Endometrial microvascular endothelial cells (primary cell): ENCODE measurements around the gene MS4A8. TPM values are rescaled to one million over a fixed set of nuclear protein-coding genes. Genes with fewer than 3 reads are reported as not detected.
"Not testable (repeated sequence)": the region's sequence is repeated elsewhere in the genome, so short reads cannot be mapped to it uniquely, and the experiment has no call there.

Experiments
- in situ Hi-C: cut with HindIII; loops from 2 replicates; pipeline ENCODE4 v1.10.0; 2017; ENCODE audit warnings: low sequenced_read_pairs, low pct_unique_long_range_greater_than_20kb; ENCODE audit errors: inconsistent ontology term
- total RNA-seq: library from RNA; depleted of rRNA; stranded (reverse); fragments of >200 nt; gene quantifications from one replicate; pipeline ENCODE4 v1.2.3, GENCODE V29; 2015; ENCODE audit errors: inconsistent ontology term

The MS4A8 gene
- total RNA-seq, 1 donor from 2014 or later = not detected

GRCh38 chr11:60759438-60760225 is 60.2 kb downstream of the MS4A8 start:
- in situ Hi-C loops = not testable (repeated sequence)

DNA sequence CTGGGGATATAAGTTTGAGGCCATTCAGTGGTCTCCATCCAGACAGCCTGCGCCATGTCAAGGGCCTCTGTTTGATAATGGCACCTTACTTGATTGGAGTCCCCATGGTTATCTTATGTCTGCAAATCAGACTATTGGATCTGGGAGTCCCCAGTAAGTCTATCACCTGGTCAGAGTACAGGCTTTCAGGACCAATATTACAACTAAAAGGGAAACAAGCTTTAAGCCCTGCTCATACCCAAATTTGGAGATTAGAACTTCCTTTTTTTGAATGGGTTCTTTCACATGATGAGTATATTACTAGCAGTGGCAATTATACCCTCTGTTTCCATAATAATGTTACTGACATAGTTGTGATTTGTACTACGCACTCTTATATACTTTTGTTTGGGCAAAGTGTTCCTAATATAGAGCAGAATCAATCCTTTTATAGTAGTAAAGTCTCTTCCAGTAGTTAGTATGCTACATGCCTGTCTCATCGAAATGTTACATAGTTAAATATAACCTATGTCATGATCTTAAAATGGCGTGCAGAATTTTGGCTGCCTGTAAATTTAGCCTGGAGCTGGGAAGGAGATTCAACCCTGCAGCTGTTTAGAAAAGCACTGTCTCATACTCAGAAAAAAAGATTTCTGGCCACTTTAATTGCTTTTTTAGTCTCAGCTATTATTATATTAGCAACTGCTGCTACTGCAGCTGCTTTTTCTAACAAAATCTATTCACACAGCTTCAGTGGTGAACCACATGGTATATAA is 62.2 kb downstream of the MS4A8 start:
- in situ Hi-C loops = no loop called here

DNA sequence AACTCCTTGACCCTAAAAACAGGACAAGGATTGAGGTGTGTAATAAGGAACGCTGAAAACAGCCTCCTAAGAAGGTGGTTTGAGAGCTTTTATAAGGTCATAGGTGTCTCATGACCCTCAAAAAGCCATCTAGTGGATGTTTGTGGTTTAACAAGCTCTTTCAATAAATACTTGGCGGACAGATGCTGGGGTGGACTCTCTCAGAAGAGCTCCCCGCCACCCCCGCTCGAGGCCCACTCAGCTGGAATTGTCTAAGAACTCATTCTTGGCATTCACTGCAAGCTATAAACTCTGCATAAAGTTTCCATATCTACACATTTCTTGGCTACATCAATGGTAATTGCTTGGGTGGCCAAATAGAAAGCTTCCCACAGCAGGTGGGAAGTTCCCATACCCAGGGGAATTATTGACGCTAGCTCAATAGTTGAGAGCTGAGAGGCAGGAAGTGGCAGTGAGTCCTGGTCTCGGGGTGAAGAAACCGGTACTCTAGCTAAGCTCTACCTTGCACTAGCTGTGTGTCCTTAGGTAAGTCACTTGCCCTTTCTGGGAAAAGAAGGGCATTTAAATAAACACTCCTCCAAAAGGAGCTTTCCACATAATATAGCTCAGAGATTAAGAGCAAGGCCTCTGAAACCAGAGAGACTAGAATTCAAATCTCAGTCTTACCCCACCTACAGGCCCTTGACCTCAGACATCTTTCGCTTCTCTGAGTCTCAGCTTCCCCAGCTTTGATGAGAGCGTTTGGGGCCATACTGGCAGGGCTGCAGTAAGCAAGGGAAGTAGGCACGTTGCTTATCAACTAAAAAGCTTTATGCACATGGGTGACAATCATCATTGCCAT is 63.7 kb downstream of the MS4A8 start:
- in situ Hi-C loops = no loop called here

GRCh38 chr11:60763692-60764369 is 64.4 kb downstream of the MS4A8 start:
- in situ Hi-C loops = no loop called here

GRCh38 chr11:60764879-60765278 is 65.5 kb downstream of the MS4A8 start:
- in situ Hi-C loops = no loop called here

- in situ Hi-C loops = no loop called here
Measured at GRCh38 chr11:60765355-60765754, 65.9 kb downstream of the MS4A8 start.

Other genes starting within 250 kb of the MS4A8 start
- gene MS4A1, start 243.8 kb upstream of the MS4A8 start, total RNA-seq = not detected
- not detected for gene MS4A12, start 206.8 kb upstream of the MS4A8 start, total RNA-seq
- gene MS4A13, start 184.2 kb upstream of the MS4A8 start, total RNA-seq = not detected
- gene MS4A18, start 25.1 kb downstream of the MS4A8 start, total RNA-seq = not detected
- not detected for gene MS4A15, start 57.3 kb downstream of the MS4A8 start, total RNA-seq
- gene MS4A10, start 85.7 kb downstream of the MS4A8 start, total RNA-seq = not detected
- gene CCDC86, start 142.5 kb downstream of the MS4A8 start, total RNA-seq = 80.8 TPM
- not detected for gene PTGDR2, start 156.3 kb downstream of the MS4A8 start, total RNA-seq
- gene ZP1, start 167.9 kb downstream of the MS4A8 start, total RNA-seq = not detected
- gene PRPF19, start 207.0 kb downstream of the MS4A8 start, total RNA-seq = 130 TPM
- 190 TPM for gene TMEM109, start 214.5 kb downstream of the MS4A8 start, total RNA-seq
- gene TMEM132A, start 224.8 kb downstream of the MS4A8 start, total RNA-seq = 105 TPM